H1 (cell line): ENCODE results near the gene MRPL43. TPM values are rescaled to one million over a fixed set of nuclear protein-coding genes. Genes with fewer than 3 reads are reported as not detected.

ENCODE experiments used
- CTCF ChIA-PET: fragments of 300-600 bp; sonication (Branson Sonifier 250); formaldehyde crosslinking; loops from one replicate; lab custom pipeline; 2021; ENCODE audit not compliant: partially characterized antibody; lab: Charles Lee
- POLR2A ChIA-PET: fragments of 300-600 bp; sonication (Branson Sonifier 250); formaldehyde crosslinking; loops from one replicate; lab custom pipeline; 2021; ENCODE audit warnings: inconsistent platforms; ENCODE audit not compliant: partially characterized antibody; lab: Charles Lee
- DNase-seq, 2 experiments: peaks; one replicate each; pipeline versions ENCODE4 v3.0.0 to v3.0.0-alpha.2; 2010 to 2022; ENCODE audit warnings: low spot score in 2 of 2, low read depth in 1 of 2, mixed read lengths in 1 of 2
- FAIRE-seq: peaks from 2 replicates; lab custom pipeline; 2011; peaks lifted over from hg19 to GRCh38; lab: Jason Lieb, UNC
- H2AFZ ChIP-seq: 2 replicates; pipeline ENCODE4 v1.8.1; 2012; ENCODE audit warnings: low read length, inconsistent platforms
- H2AK5ac ChIP-seq: 2 replicates; pipeline ENCODE4 v1.6.1; 2013; ENCODE audit warnings: low read depth, low read length
- H2BK120ac ChIP-seq: replicated peaks from 2 replicates; pipeline ENCODE3; 2013; ENCODE audit warnings: low read depth, low read length, inconsistent platforms
- H2BK12ac ChIP-seq: 2 replicates; pipeline ENCODE4 v1.6.1; 2013; ENCODE audit warnings: low read depth, low read length
- H2BK15ac ChIP-seq: 2 replicates; pipeline ENCODE4 v1.6.1; 2013; ENCODE audit warnings: low read length
- H2BK20ac ChIP-seq: 2 replicates; pipeline ENCODE4 v1.6.1; 2013; ENCODE audit warnings: low read length
- H2BK5ac ChIP-seq: 2 replicates; pipeline ENCODE4 v1.6.1; 2013; ENCODE audit warnings: low read depth, low read length
- H3K14ac ChIP-seq: 2 replicates; pipeline ENCODE4 v1.6.1; 2013; ENCODE audit warnings: inconsistent platforms; ENCODE audit not compliant: insufficient read length
- H3K18ac ChIP-seq: 2 replicates; pipeline ENCODE4 v1.6.1; 2013; ENCODE audit warnings: low read length; ENCODE audit errors: extremely low read depth
- H3K23ac ChIP-seq: 2 replicates; pipeline ENCODE4 v1.6.1; 2013; ENCODE audit warnings: inconsistent platforms; ENCODE audit not compliant: insufficient read length
- H3K23me2 ChIP-seq: 2 replicates; pipeline ENCODE4 v1.6.1; 2013; ENCODE audit warnings: low read depth, low read length
- H3K27ac ChIP-seq: 2 replicates; pipeline ENCODE4 v1.6.1; 2011; ENCODE audit warnings: low read depth, low read length, inconsistent platforms
- H3K27me3 ChIP-seq, 4 experiments: replicated peaks in 1 of 4; 1 replicate in 1 of 4; 2 replicates in 3 of 4; pipeline versions ENCODE4 v1.6.1 to v1.8.1; 2011 to 2013; ENCODE audit warnings: low read length in 3 of 4, mild to moderate bottlenecking in 3 of 4, inconsistent platforms in 2 of 4, mixed read lengths in 2 of 4, moderate library complexity in 1 of 4; ENCODE audit not compliant: control insufficient read depth in 3 of 4, insufficient read depth in 3 of 4; ENCODE audit errors: extremely low read depth in 1 of 4
- H3K36me3 ChIP-seq, 4 experiments: 2 replicates each; pipeline versions ENCODE4 v1.6.1 to v1.8.1; 2011 to 2013; ENCODE audit warnings: mild to moderate bottlenecking in 4 of 4, low read length in 3 of 4, moderate library complexity in 2 of 4, control low read depth in 1 of 4, inconsistent platforms in 1 of 4; ENCODE audit not compliant: insufficient read depth in 4 of 4, control insufficient read depth in 2 of 4
- H3K4ac ChIP-seq: replicated peaks from 2 replicates; pipeline ENCODE3; 2013; ENCODE audit warnings: low read length, low read depth, mixed read lengths, inconsistent platforms; ENCODE audit not compliant: insufficient read length
- H3K4me1 ChIP-seq, 4 experiments: replicated peaks in 1 of 4; 1 replicate in 1 of 4; 2 replicates in 3 of 4; pipeline versions ENCODE4 v1.6.1 to v1.8.1; 2011 to 2013; ENCODE audit warnings: low read length in 3 of 4, inconsistent platforms in 2 of 4, mixed read lengths in 1 of 4; ENCODE audit not compliant: insufficient read depth in 4 of 4, control insufficient read depth in 3 of 4
- H3K4me2 ChIP-seq, 2 experiments: 2 replicates each; pipeline versions ENCODE4 v1.6.1 to v1.8.1; 2011 to 2013; ENCODE audit warnings: low read depth in 2 of 2, low read length in 2 of 2, control low read depth in 1 of 2, inconsistent platforms in 1 of 2, mild to moderate bottlenecking in 1 of 2; ENCODE audit not compliant: insufficient read depth in 1 of 2
- H3K4me3 ChIP-seq, 4 experiments: fragments of 200-600, 300-600 bp in 1 of 4; sonication (generic), shearing (Covaris generic), sonication (Bioruptor Twin) in 1 of 4; 2 replicates each; pipeline versions ENCODE4 v1.5.1 to v1.8.1; 2011 to 2016; ENCODE audit warnings: low read length in 4 of 4, low read depth in 3 of 4, control low read depth in 2 of 4, inconsistent platforms in 2 of 4, mild to moderate bottlenecking in 2 of 4, mixed read lengths in 1 of 4, moderate library complexity in 1 of 4; ENCODE audit not compliant: insufficient read depth in 2 of 4; ENCODE audit errors: extremely low read depth in 1 of 4
- H3K56ac ChIP-seq: replicated peaks from 2 replicates; pipeline ENCODE3; 2013; ENCODE audit warnings: low read depth, mild to moderate bottlenecking, mixed read lengths, low read length, inconsistent platforms; ENCODE audit not compliant: insufficient read length
- H3K79me1 ChIP-seq: 2 replicates; pipeline ENCODE4 v1.6.1; 2013; ENCODE audit warnings: low read depth, low read length, control low read depth
- H3K79me2 ChIP-seq, 2 experiments: 2 replicates each; pipeline versions ENCODE4 v1.6.1 to v1.8.1; 2012 to 2013; ENCODE audit warnings: low read length in 2 of 2, mild to moderate bottlenecking in 2 of 2, inconsistent platforms in 1 of 2; ENCODE audit not compliant: insufficient read depth in 2 of 2, control insufficient read depth in 1 of 2
- H3K9ac ChIP-seq, 4 experiments: replicated peaks in 1 of 4; 1 replicate in 1 of 4; 2 replicates in 3 of 4; pipeline versions ENCODE4 v1.6.1 to v1.8.1; 2011 to 2013; ENCODE audit warnings: low read depth in 3 of 4, low read length in 3 of 4, control low read depth in 2 of 4, mild to moderate bottlenecking in 2 of 4, moderate library complexity in 2 of 4, inconsistent platforms in 1 of 4; ENCODE audit errors: extremely low read depth in 1 of 4
- H3K9me3 ChIP-seq, 2 experiments: 2 replicates each; pipeline versions ENCODE4 v1.6.1 to v1.8.1; 2012 to 2013; ENCODE audit warnings: mild to moderate bottlenecking in 2 of 2, moderate library complexity in 2 of 2, control low read depth in 1 of 2, inconsistent platforms in 1 of 2, low read depth in 1 of 2, low read length in 1 of 2, mixed read lengths in 1 of 2; ENCODE audit not compliant: insufficient read depth in 2 of 2
- H4K20me1 ChIP-seq, 2 experiments: replicated peaks in 1 of 2; 2 replicates each; pipeline versions ENCODE3 to v1.8.1; 2011 to 2013; ENCODE audit warnings: inconsistent platforms in 2 of 2, low read length in 2 of 2, mild to moderate bottlenecking in 1 of 2; ENCODE audit not compliant: insufficient read depth in 2 of 2, control insufficient read depth in 1 of 2
- H4K5ac ChIP-seq: 2 replicates; pipeline ENCODE4 v1.6.1; 2013; ENCODE audit warnings: low read length, low read depth, mixed read lengths, inconsistent platforms; ENCODE audit not compliant: insufficient read length
- H4K8ac ChIP-seq: 2 replicates; pipeline ENCODE4 v1.8.0; 2013; ENCODE audit warnings: mild to moderate bottlenecking, moderate library complexity, low read length, inconsistent platforms; ENCODE audit not compliant: insufficient read depth; ENCODE audit errors: extremely low read depth
- H4K91ac ChIP-seq: replicated peaks from 2 replicates; pipeline ENCODE3; 2013; ENCODE audit warnings: low read length, mixed read lengths, inconsistent platforms; ENCODE audit not compliant: insufficient read length
- CREB1 ChIP-seq: IDR thresholded peaks from 2 replicates; pipeline ENCODE4 v1.6.1; 2012; ENCODE audit warnings: inconsistent platforms
- CTBP2 ChIP-seq: IDR thresholded peaks from 2 replicates; pipeline ENCODE4 v1.7.0; 2011; ENCODE audit warnings: borderline replicate concordance, mild to moderate bottlenecking, moderate library complexity, mixed read lengths, low read length; ENCODE audit not compliant: insufficient read depth, insufficient read length
- GABPA ChIP-seq: IDR thresholded peaks from 2 replicates; pipeline ENCODE4 v1.6.1; 2011; ENCODE audit warnings: mild to moderate bottlenecking, low read length, moderate library complexity, borderline replicate concordance; ENCODE audit not compliant: insufficient read depth
- GTF2F1 ChIP-seq: IDR thresholded peaks from 2 replicates; pipeline ENCODE4 v1.6.1; 2012; ENCODE audit warnings: low read depth, low read length, improper control_type of control experiment, borderline replicate concordance
- HDAC6 ChIP-seq: IDR thresholded peaks from one replicate; pipeline ENCODE4 v1.7.1; 2012; ENCODE audit warnings: low read depth, mild to moderate bottlenecking, inconsistent platforms, low read length, moderate library complexity
- JUN ChIP-seq: IDR thresholded peaks from 2 replicates; pipeline ENCODE4 v1.6.1; 2011; ENCODE audit warnings: low read depth, mild to moderate bottlenecking, improper control_type of control experiment, low read length
- RAD21 ChIP-seq, 2 experiments: IDR thresholded peaks in 1 of 2; conservative IDR thresholded peaks in 1 of 2; 2 replicates each; pipeline ENCODE4 v1.6.1; 2011; ENCODE audit warnings: low read depth in 2 of 2, low read length in 2 of 2, improper control_type of control experiment in 1 of 2, inconsistent platforms in 1 of 2, mild to moderate bottlenecking in 1 of 2, moderate library complexity in 1 of 2
- RBBP5 ChIP-seq: IDR thresholded peaks from 2 replicates; pipeline ENCODE4 v1.7.1; 2012; ENCODE audit warnings: low read depth, mild to moderate bottlenecking, inconsistent platforms, low read length, moderate library complexity, borderline replicate concordance
- WGBS, 2 experiments: shearing (Covaris generic) in 1 of 2; methylation state at CpG; one replicate each; pipeline versions ENCODE4 v1.1.6 to v1.1.7; 2013 to 2015; ENCODE audit warnings: low lambda C conversion rate in 2 of 2, mixed read lengths in 2 of 2, inconsistent platforms in 1 of 2, low coverage in 1 of 2, missing lambda C conversion rate in 1 of 2; ENCODE audit not compliant: insufficient replicate concordance in 2 of 2, insufficient coverage in 1 of 2, insufficient read length in 1 of 2; ENCODE audit errors: extremely low coverage in 1 of 2, missing lambda C conversion rate in 1 of 2; 5-methylcytosine and 5-hydroxymethylcytosine counted together
- polyA plus RNA-seq, 7 experiments: library from polyadenylated mRNA; depleted of rRNA in 3 of 7; stranded (reverse) in 5 of 7; unstranded in 2 of 7; fragments of >200 nt in 5 of 7; fragments of 200-250 nt in 2 of 7; gene quantifications; 1 replicate in 5 of 7; 2 replicates in 1 of 7; 4 replicates in 1 of 7; pipeline versions ENCODE4 v1.2.1 to v1.2.3, GENCODE V29; 2011 to 2013; ENCODE audit warnings: missing spikeins in 2 of 7, mixed read lengths in 2 of 7
- total RNA-seq: library from RNA; stranded (reverse); fragmentation: NEBNext Ultra II Directional; extraction: Animal tissue kit (Norgen Biotek cat#: 25700); gene quantifications from 2 replicates; pipeline ENCODE4 v1.2.1, GENCODE V29; 2021

Gene MRPL43
- total and polyA plus RNA-seq, 2 of the 8 experiments (the other 6 are each of a cell fraction or from before 2014, with no cell fraction given): 74.1 to 149 TPM

DNA sequence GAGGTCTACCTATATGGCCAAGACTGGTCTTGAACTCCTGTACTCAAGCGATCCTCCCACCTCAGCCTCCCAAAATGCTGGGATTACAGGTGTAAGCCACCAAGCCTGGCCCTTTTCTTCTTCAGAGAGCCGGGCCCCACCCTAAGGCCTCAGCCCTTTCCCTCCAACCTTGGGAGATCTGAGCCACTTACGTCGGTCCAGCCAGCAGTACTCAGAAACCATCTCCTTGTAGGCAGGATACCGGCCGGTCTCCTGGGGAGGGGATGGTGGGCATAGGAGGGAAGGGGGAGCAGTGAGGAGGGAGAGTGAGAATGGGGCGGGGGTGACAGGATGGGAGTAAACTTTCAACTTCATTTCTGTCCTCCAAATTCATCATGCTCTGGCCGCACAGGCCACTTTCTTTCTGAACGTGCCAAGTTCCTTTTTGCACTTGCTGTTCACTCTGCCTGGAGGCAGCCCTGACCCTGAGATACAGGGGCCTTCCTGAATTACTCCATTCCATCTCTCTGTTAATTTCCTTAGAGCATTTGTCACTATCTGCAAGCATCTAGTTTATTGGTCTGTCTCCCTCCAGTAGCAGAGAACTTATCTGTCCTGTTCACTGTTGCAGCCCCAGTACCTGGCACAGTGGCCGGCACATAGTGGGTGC lies 33.3 kb upstream of the MRPL43 start:
- Histone ChIP-seq H3K4ac (no peak overlapping the region), H3K23me2 (peaks cover 11% of the 10 kb centered on the region; the same call in 1 of the 2 replicates), H2BK20ac (no peak overlapping the region), H2AK5ac (no peak overlapping the region), H4K5ac (no peak overlapping the region), H3K9me3 (no peaks in the 10 kb centered on the region), H3K9ac (no peak overlapping the region), H3K56ac (no peak overlapping the region), H2BK5ac (no peak overlapping the region), H3K27ac (no peak overlapping the region), H3K18ac (no peak overlapping the region), H4K91ac (no peak overlapping the region), H2BK15ac (no peak overlapping the region), H2BK12ac (no peak overlapping the region), H3K4me1 (peaks cover 0 to 10% (median 5%) of the 10 kb centered on the region in 4 experiments; a peak in 4 of 7 replicates), H2BK120ac (no peak overlapping the region), H4K20me1 (peaks cover 0 to 1% of the 10 kb centered on the region in 2 experiments), H3K23ac (no peak overlapping the region), H3K14ac (no peak overlapping the region), H3K79me1 (no peaks in the 10 kb centered on the region), H2AFZ (no peak overlapping the region), H3K27me3 (peaks cover 14 to 38% (median 30%) of the 10 kb centered on the region in 4 experiments), H3K79me2 (no peaks in the 10 kb centered on the region), H3K4me3 (no peak overlapping the region), H4K8ac (no peak overlapping the region), H3K4me2 (no peak overlapping the region), H3K36me3 (no peaks in the 10 kb centered on the region)
- DNase-seq (no peak), FAIRE-seq (no peak)
- TF ChIP-seq RBBP5 (no peak), CREB1 (no peak), RAD21 (IDR thresholded peaks at IDR 0.05 in 1 of 2, conservative IDR thresholded peaks at IDR 0.05 in 1 of 2; ENCODE audit: low read depth in 2 of 2, low read length in 2 of 2) (no peak), HDAC6 (no peak), CTBP2 (no peak), JUN (no peak), GTF2F1 (no peak), GABPA (no peak)
- CTCF ChIA-PET: interaction anchor here (2.3 to 11.9 kb wide), 9 partner anchors 7 to 55 kb away, joined by 7 to 464 read pairs (median 110); partner anchors contain the start of genes LZTS2, MRPL43, PDZD7 and SEMA4G
- POLR2A ChIA-PET: no interaction called here
- 91% methylated on average over 9 of the region's 10 CpGs; no CpG with 5 or more reads in 1 of the 2 experiments for WGBS, 2 experiments
